Astrocyte of the cerebellum (primary cell): ENCODE data around the gene TTLL11.

Experiments used
- DNase-seq: peaks from one replicate; pipeline ENCODE4 v3.0.0-alpha.2; 2011; ENCODE audit warnings: low read depth
- H3K4me3 ChIP-seq: 2 replicates; pipeline ENCODE4 v1.5.1; 2011; ENCODE audit warnings: mild to moderate bottlenecking, low read depth, low read length, moderate library complexity
- CTCF ChIP-seq: IDR thresholded peaks from 2 replicates; pipeline ENCODE4 v1.5.1; 2012; ENCODE audit warnings: low read length, low read depth, moderate library complexity, mild to moderate bottlenecking; ENCODE audit errors: missing control alignments
- in situ Hi-C: cut with HindIII; loops from 2 replicates; pipeline ENCODE4 v1.10.0; 2017; ENCODE audit warnings: low sequenced_read_pairs

The TTLL11 gene

GRCh38 chr9:121853617-121854395, 239.3 kb downstream of the TTLL11 start:
- in situ Hi-C loops = no loop called here
- no peak overlapping the region for H3K4me3 ChIP-seq
- DNase-seq = no peak
- TF ChIP-seq CTCF = no peak

GRCh38 chr9:121852651-121853616, 240.2 kb downstream of the TTLL11 start:
- TF ChIP-seq CTCF = no peak

GRCh38 chr9:121852241-121852640, 240.9 kb downstream of the TTLL11 start:
- no peak for TF ChIP-seq CTCF
- in situ Hi-C loops = no loop called here
- no peak for DNase-seq
- H3K4me3 ChIP-seq = no peak overlapping the region

More at GRCh38 chr9:121852651-121853616, 240.2 kb downstream of the TTLL11 start:
- no peak overlapping the region for H3K4me3 ChIP-seq
- DNase-seq = no peak
- in situ Hi-C loops = no loop called here

GRCh38 chr9:121851641-121852091, 241.4 kb downstream of the TTLL11 start:
- H3K4me3 ChIP-seq = no peak overlapping the region
- DNase-seq = no peak
- in situ Hi-C loops = no loop called here
- no peak for TF ChIP-seq CTCF

- in situ Hi-C loops = no loop called here
- no peak for DNase-seq
- TF ChIP-seq CTCF = no peak
- no peak overlapping the region for H3K4me3 ChIP-seq
These were observed 242.7 kb downstream of the TTLL11 start for GRCh38 chr9:121850366-121850765.

GRCh38 chr9:121849554-121849953, 243.6 kb downstream of the TTLL11 start:
- no peak for TF ChIP-seq CTCF
- in situ Hi-C loops = no loop called here
- H3K4me3 ChIP-seq = no peak overlapping the region
- DNase-seq = no peak
